SU-DHL-6 (cell line): ENCODE results near the gene POM121L12.

Experiments used
- H2AFZ ChIP-seq: fragments of 200-600 bp; sonication (generic); 2 replicates; pipeline ENCODE4 v1.6.1; 2014; ENCODE audit warnings: low read depth, mild to moderate bottlenecking, moderate library complexity, mixed read lengths, antibody characterized with exemption, low read length; ENCODE audit not compliant: severe bottlenecking
- H3F3A ChIP-seq: fragments of 200-600 bp; shearing (Covaris generic); 2 replicates; pipeline ENCODE4 v1.6.0; 2016; ENCODE audit warnings: antibody characterized with exemption, mild to moderate bottlenecking; ENCODE audit not compliant: insufficient read depth
- H3K27ac ChIP-seq: fragments of 200-600 bp; sonication (generic); 2 replicates; pipeline ENCODE4 v1.5.1; 2016; ENCODE audit warnings: low read depth, mild to moderate bottlenecking, low read length, moderate library complexity, mixed read lengths
- H3K27me3 ChIP-seq: fragments of 200-600 bp; sonication (generic), shearing (Covaris generic); 2 replicates; pipeline ENCODE4 v1.6.0; 2014; ENCODE audit warnings: mild to moderate bottlenecking, low read length
- H3K36me3 ChIP-seq: fragments of 200-600 bp; sonication (generic); 2 replicates; pipeline ENCODE4 v1.6.1; 2014; ENCODE audit warnings: mild to moderate bottlenecking, low read length, mixed read lengths
- H3K4me2 ChIP-seq: fragments of 300-600, 200-600 bp; shearing (Covaris generic), sonication (generic); 2 replicates; pipeline ENCODE4 v1.6.0; 2014; ENCODE audit warnings: low read length, low read depth, mild to moderate bottlenecking; ENCODE audit not compliant: poor library complexity, severe bottlenecking
- H3K4me3 ChIP-seq: fragments of 200-600 bp; sonication (generic); 2 replicates; pipeline ENCODE4 v1.5.1; 2014; ENCODE audit warnings: antibody characterized with exemption, low read length, mild to moderate bottlenecking, mixed read lengths; ENCODE audit not compliant: insufficient read depth, poor library complexity, severe bottlenecking
- H3K79me2 ChIP-seq: fragments of 200-600 bp; sonication (generic); 2 replicates; pipeline ENCODE4 v1.6.1; 2014; ENCODE audit warnings: mild to moderate bottlenecking, low read length, moderate library complexity; ENCODE audit not compliant: insufficient read depth
- H3K9ac ChIP-seq: fragments of 200-600 bp; sonication (generic); 2 replicates; pipeline ENCODE4 v1.7.0; 2014; ENCODE audit warnings: mild to moderate bottlenecking, low read length
- H3K9me2 ChIP-seq: fragments of 200-600 bp; sonication (generic); replicated peaks from 2 replicates; pipeline ENCODE4 v1.6.1; 2014; ENCODE audit warnings: low read length; ENCODE audit not compliant: insufficient read depth
- H3K9me3 ChIP-seq: fragments of 200-600 bp; sonication (generic); 2 replicates; pipeline ENCODE4 v1.6.1; 2014; ENCODE audit warnings: low read length, mixed read lengths; ENCODE audit not compliant: insufficient read depth
- H4K20me1 ChIP-seq: fragments of 200-600 bp; sonication (generic); 2 replicates; pipeline ENCODE4 v1.6.1; 2014; ENCODE audit warnings: low read depth, mild to moderate bottlenecking, antibody characterized with exemption, low read length, moderate library complexity, mixed read lengths
- EZH2phosphoT487 ChIP-seq: fragments of 200-600 bp; sonication (generic), shearing (Covaris generic); conservative IDR thresholded peaks from 2 replicates; pipeline ENCODE4 v1.6.1; 2018; ENCODE audit warnings: mild to moderate bottlenecking, antibody characterized with exemption, low read length, moderate library complexity, mixed read lengths
- TF ChIP-seq, protein P1 (sequence below): fragments of 200-600 bp; sonication (generic); IDR thresholded peaks from one replicate; pipeline ENCODE4 v1.5.1; 2017; ENCODE audit warnings: antibody characterized with exemption, mild to moderate bottlenecking, low read length, moderate library complexity; ENCODE audit not compliant: insufficient read depth, poor library complexity, severe bottlenecking

Gene POM121L12

DNA sequence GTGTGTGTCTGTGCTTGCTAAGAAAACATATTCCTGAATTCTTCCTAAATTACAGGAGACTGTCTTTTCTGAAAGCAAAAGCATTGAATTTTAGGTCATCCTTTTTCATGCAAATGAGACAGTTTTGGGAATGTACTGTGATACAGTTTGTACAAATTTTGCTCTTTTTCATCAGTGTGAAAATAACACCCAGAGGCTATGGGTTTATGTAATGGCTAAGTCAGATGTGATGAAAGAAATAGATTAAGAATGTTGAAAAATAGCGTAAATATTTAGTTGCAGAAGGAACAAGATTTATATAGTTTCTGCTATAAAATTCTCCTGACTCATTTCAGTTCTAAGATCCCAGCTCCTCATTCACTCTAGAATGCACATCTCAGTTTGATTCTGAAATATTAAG lies 24.6 kb downstream of the POM121L12 start:
- Histone ChIP-seq H3K27me3 (no peaks in the 10 kb centered on the region), H3K27ac (no peak overlapping the region), H3K9me3 (no peaks in the 10 kb centered on the region), H2AFZ (no peak overlapping the region), H3K9ac (no peak overlapping the region), H3K9me2 (no peaks in the 10 kb centered on the region), H4K20me1 (no peaks in the 10 kb centered on the region), H3K4me2 (no peak overlapping the region), H3K4me3 (no peak overlapping the region), H3F3A (no peaks in the 10 kb centered on the region), H3K36me3 (no peaks in the 10 kb centered on the region), H3K79me2 (no peaks in the 10 kb centered on the region)
- TF ChIP-seq EZH2phosphoT487: no peak
- TF ChIP-seq, protein P1, sequence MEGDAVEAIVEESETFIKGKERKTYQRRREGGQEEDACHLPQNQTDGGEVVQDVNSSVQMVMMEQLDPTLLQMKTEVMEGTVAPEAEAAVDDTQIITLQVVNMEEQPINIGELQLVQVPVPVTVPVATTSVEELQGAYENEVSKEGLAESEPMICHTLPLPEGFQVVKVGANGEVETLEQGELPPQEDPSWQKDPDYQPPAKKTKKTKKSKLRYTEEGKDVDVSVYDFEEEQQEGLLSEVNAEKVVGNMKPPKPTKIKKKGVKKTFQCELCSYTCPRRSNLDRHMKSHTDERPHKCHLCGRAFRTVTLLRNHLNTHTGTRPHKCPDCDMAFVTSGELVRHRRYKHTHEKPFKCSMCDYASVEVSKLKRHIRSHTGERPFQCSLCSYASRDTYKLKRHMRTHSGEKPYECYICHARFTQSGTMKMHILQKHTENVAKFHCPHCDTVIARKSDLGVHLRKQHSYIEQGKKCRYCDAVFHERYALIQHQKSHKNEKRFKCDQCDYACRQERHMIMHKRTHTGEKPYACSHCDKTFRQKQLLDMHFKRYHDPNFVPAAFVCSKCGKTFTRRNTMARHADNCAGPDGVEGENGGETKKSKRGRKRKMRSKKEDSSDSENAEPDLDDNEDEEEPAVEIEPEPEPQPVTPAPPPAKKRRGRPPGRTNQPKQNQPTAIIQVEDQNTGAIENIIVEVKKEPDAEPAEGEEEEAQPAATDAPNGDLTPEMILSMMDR: no peak

DNA sequence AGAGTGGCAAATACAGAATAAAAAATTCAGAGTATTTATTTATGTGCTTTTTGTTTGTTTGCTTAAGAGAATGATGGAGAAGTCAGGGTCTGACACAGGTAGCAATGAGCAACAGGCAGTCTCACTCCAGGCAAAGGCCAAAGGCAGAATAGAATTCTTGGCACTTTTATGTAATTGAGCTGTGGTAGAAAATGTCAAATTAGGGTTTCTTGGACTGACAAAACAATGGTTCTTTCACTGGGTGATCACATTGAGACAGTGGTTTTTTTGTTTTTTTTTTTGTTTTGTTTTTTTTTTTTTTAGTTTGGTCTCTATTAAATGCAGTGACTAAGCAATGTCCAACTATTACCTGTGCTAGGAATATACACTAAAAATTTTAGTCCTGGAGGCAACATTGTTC lies 27.4 kb downstream of the POM121L12 start:
- no peaks in the 10 kb centered on the region for H3K36me3 ChIP-seq
- H3K4me3 ChIP-seq: no peak overlapping the region
- no peak overlapping the region for H2AFZ ChIP-seq
- no peaks in the 10 kb centered on the region for H3K79me2 ChIP-seq
- H3K4me2 ChIP-seq: no peak overlapping the region
- H3K27me3 ChIP-seq: no peaks in the 10 kb centered on the region
- no peaks in the 10 kb centered on the region for H3F3A ChIP-seq
- H4K20me1 ChIP-seq: no peaks in the 10 kb centered on the region
- no peak overlapping the region for H3K27ac ChIP-seq
- H3K9ac ChIP-seq: no peak overlapping the region
- no peaks in the 10 kb centered on the region for H3K9me3 ChIP-seq
- TF ChIP-seq, protein P1: no peak
- no peaks in the 10 kb centered on the region for H3K9me2 ChIP-seq

DNA sequence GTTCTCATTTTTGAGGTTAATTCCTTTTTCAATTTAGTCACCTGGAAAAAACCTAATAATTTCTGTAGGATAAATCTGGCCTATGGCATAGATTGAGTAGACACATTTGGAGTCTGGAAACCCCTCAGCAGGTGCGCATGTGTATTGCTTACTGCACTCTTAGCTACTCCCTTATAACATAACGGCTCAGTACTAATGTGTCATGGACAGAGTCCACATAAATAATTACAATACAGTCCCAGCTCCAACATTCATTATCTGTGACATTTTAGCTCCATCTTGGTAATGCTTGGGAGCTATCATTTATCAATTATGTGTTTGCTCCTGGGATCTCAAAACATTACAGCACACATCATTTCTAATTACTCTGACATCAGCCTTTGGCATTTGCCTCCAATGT lies 33.2 kb downstream of the POM121L12 start:
- H4K20me1 ChIP-seq: no peaks in the 10 kb centered on the region
- H2AFZ ChIP-seq: no peak overlapping the region
- no peaks in the 10 kb centered on the region for H3K9me3 ChIP-seq
- no peaks in the 10 kb centered on the region for H3K27me3 ChIP-seq
- no peaks in the 10 kb centered on the region for H3K36me3 ChIP-seq
- TF ChIP-seq, protein P1: no peak
- TF ChIP-seq EZH2phosphoT487: no peak
- H3K4me2 ChIP-seq: no peak overlapping the region
- H3K9ac ChIP-seq: no peak overlapping the region
- H3F3A ChIP-seq: no peaks in the 10 kb centered on the region
- H3K79me2 ChIP-seq: no peaks in the 10 kb centered on the region
- no peak overlapping the region for H3K4me3 ChIP-seq
- H3K27ac ChIP-seq: no peak overlapping the region
- no peaks in the 10 kb centered on the region for H3K9me2 ChIP-seq

DNA sequence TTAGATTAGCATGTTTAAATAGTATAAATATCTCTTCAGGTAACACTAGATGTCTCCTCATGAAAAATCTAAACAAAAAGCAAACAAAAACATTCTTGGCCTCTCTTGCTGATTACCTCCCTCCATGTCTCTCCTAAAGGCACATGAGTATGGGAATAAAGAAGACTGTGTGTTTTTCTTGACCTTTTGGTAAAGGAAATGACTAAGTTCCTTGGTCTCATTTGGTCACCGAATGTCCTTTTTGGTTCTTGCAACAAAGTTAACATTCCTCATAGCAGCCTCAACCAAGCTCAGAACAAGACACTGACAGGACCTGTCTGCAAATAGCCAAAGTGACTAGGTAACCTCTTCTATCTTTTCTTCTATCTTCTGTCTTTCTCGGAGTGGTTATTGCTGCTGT lies 35.5 kb downstream of the POM121L12 start:
- Histone ChIP-seq H3F3A (no peaks in the 10 kb centered on the region), H3K27me3 (no peaks in the 10 kb centered on the region), H3K36me3 (no peaks in the 10 kb centered on the region), H3K4me3 (no peak overlapping the region), H3K9me2 (no peaks in the 10 kb centered on the region), H3K4me2 (no peak overlapping the region), H3K9me3 (no peaks in the 10 kb centered on the region), H3K9ac (no peak overlapping the region), H4K20me1 (no peaks in the 10 kb centered on the region), H2AFZ (no peak overlapping the region), H3K27ac (no peak overlapping the region), H3K79me2 (no peaks in the 10 kb centered on the region)
- TF ChIP-seq EZH2phosphoT487: no peak
- TF ChIP-seq, protein P1: no peak
